K562 (cell line): ENCODE data around the gene PLPP4. TPM values are rescaled to one million over a fixed set of nuclear protein-coding genes. Genes with fewer than 3 reads are reported as not detected.

Experiments used
- ATAC-seq: fragments of 200-7000 bp; cut with Tn5 transposase; 3 replicates; pipeline ENCODE4 v1.9.1; 2020; ENCODE audit warnings: moderate library complexity
- BruUV-seq: library from RNA; stranded (reverse); fragments of 400-500 nt; replicated peaks from 2 replicates; lab custom pipeline; 2021; lab: Mats Ljungman, UMichigan
- CTCF ChIA-PET: fragments of 300-600 bp; formaldehyde crosslinking; extraction: SDS; loops from one replicate; lab custom pipeline; 2021; ENCODE audit warnings: low intra/inter-chr PET ratio; lab: Yijun Ruan, JAX
- POLR2A ChIA-PET: fragments of 300-600, 350-650 bp; sonication (Branson Sonifier 250); formaldehyde crosslinking; extraction: SDS; loops from one replicate; lab custom pipeline; 2021; ENCODE audit warnings: antibody characterized with exemption, inconsistent platforms; lab: Yijun Ruan, JAX
- DNase-seq, 4 experiments: peaks; one replicate each; pipeline versions ENCODE4 v3.0.0 to v3.0.0-alpha.2; 2011 to 2018; ENCODE audit warnings: low spot score in 3 of 4, mixed read lengths in 3 of 4; ENCODE audit errors: extremely low read depth in 1 of 4
- FAIRE-seq: peaks from 2 replicates; lab custom pipeline; 2011; peaks lifted over from hg19 to GRCh38; lab: Jason Lieb, UNC
- H2AFZ ChIP-seq: 2 replicates; pipeline ENCODE4 v1.6.0; 2011; ENCODE audit warnings: low read depth, low read length, control low read depth, inconsistent platforms
- H3K27ac ChIP-seq: fragments of 200-600 bp; 3 replicates; pipeline ENCODE4 v1.8.0; 2011; ENCODE audit warnings: low read depth, mild to moderate bottlenecking, control low read depth, inconsistent platforms, low read length, moderate library complexity, mixed read lengths; ENCODE audit errors: extremely low read depth
- H3K27me3 ChIP-seq, 2 experiments: fragments of 300-600 bp in 1 of 2; 2 replicates in 1 of 2; 3 replicates in 1 of 2; pipeline versions ENCODE4 v1.6.0 to v1.8.0; 2011; ENCODE audit warnings: inconsistent platforms in 2 of 2, low read length in 2 of 2, mild to moderate bottlenecking in 1 of 2, mixed read lengths in 1 of 2, moderate library complexity in 1 of 2; ENCODE audit not compliant: control insufficient read depth in 2 of 2, insufficient read depth in 2 of 2
- H3K36me3 ChIP-seq: fragments of 300-600 bp; 3 replicates; pipeline ENCODE4 v1.8.0; 2011; ENCODE audit warnings: mild to moderate bottlenecking, low read length, inconsistent platforms; ENCODE audit not compliant: control insufficient read depth, insufficient read depth
- H3K4me1 ChIP-seq, 2 experiments: fragments of 200-600 bp in 1 of 2; replicated peaks in 1 of 2; 2 replicates in 1 of 2; 3 replicates in 1 of 2; pipeline versions ENCODE4 v1.5.1 to v1.8.0; 2011; ENCODE audit warnings: inconsistent platforms in 2 of 2, low read length in 2 of 2, mild to moderate bottlenecking in 1 of 2, mixed read lengths in 1 of 2, moderate library complexity in 1 of 2; ENCODE audit not compliant: control insufficient read depth in 2 of 2, insufficient read depth in 2 of 2
- H3K4me2 ChIP-seq: 2 replicates; pipeline ENCODE4 v1.6.1; 2011; ENCODE audit warnings: low read length, control low read depth, inconsistent platforms, mixed read lengths; ENCODE audit not compliant: insufficient read depth
- H3K4me3 ChIP-seq: fragments of 200-600 bp; sonication (generic), shearing (Covaris generic); 2 replicates; pipeline ENCODE4 v1.5.1; 2016; ENCODE audit warnings: control low read depth, inconsistent platforms
- H3K79me2 ChIP-seq: fragments of 200-600 bp; 3 replicates; pipeline ENCODE4 v1.8.0; 2011; ENCODE audit warnings: low read length, inconsistent platforms; ENCODE audit not compliant: control insufficient read depth, insufficient read depth
- H3K9ac ChIP-seq, 2 experiments: 2 replicates each; pipeline versions ENCODE4 v1.6.0 to v1.6.1; 2011; ENCODE audit warnings: low read depth in 2 of 2, low read length in 2 of 2, control low read depth in 1 of 2, inconsistent platforms in 1 of 2, mild to moderate bottlenecking in 1 of 2, mixed read lengths in 1 of 2; ENCODE audit not compliant: insufficient read depth in 1 of 2
- H3K9me1 ChIP-seq: one replicate; pipeline ENCODE4 v1.6.0; 2011; ENCODE audit warnings: inconsistent platforms, mild to moderate bottlenecking, low read length, moderate library complexity; ENCODE audit not compliant: control insufficient read depth, insufficient read depth
- H3K9me3 ChIP-seq: replicated peaks from 2 replicates; pipeline ENCODE4 v1.5.1; 2011; ENCODE audit warnings: low read depth, low read length, inconsistent platforms; ENCODE audit not compliant: control insufficient read depth, insufficient read depth
- H4K20me1 ChIP-seq: replicated peaks from 2 replicates; pipeline ENCODE4 v1.6.1; 2011; ENCODE audit warnings: low read length, inconsistent platforms, mixed read lengths; ENCODE audit not compliant: control insufficient read depth, insufficient read depth
- RCOR1 ChIP-seq, 2 experiments: IDR thresholded peaks; 2 replicates each; pipeline ENCODE4 v1.6.1; 2012; ENCODE audit warnings: low read depth in 2 of 2, low read length in 2 of 2, borderline replicate concordance in 1 of 2, improper control_type of control experiment in 1 of 2
- RFX5 ChIP-seq: IDR thresholded peaks from 2 replicates; pipeline ENCODE4 v1.6.1; 2011; ENCODE audit warnings: low read depth, mild to moderate bottlenecking, improper control_type of control experiment, low read length
- SRF ChIP-seq, 2 experiments: fragments of 250-450, 450-650 bp in 1 of 2; sonication (Bioruptor Pico) in 1 of 2; sonication (generic) in 1 of 2; formaldehyde crosslinking; IDR thresholded peaks; 2 replicates each; pipeline versions ENCODE4 v1.5.0 to v1.5.1; 2020 to 2022; ENCODE audit warnings: mild to moderate bottlenecking in 1 of 2, missing genetic modification reagents in 1 of 2
- ZNF253 ChIP-seq: fragments of 250-450 bp; sonication (Bioruptor Pico); conservative IDR thresholded peaks from 2 replicates; pipeline ENCODE4 v1.6.1; 2021; ENCODE audit warnings: mild to moderate bottlenecking
- ZNF3 ChIP-seq: fragments of 250-450 bp; sonication (Bioruptor Pico); IDR thresholded peaks from 2 replicates; pipeline ENCODE4 v1.5.0; 2021; ENCODE audit warnings: mild to moderate bottlenecking, moderate library complexity
- WGBS: fragments of 100-300 bp; shearing (Covaris generic); methylation state at CpG from one replicate; pipeline ENCODE4 v1.1.6; 2016; ENCODE audit warnings: low coverage, mixed read lengths; ENCODE audit not compliant: insufficient coverage; ENCODE audit errors: missing lambda C conversion rate; 5-methylcytosine and 5-hydroxymethylcytosine counted together
- in situ Hi-C: fragments of 300-500 bp; cut with MboI; formaldehyde crosslinking; loops from 4 replicates; pipeline ENCODE4 v1.15.0; 2018; ENCODE audit warnings: inconsistent platforms, mixed read lengths
- intact Hi-C: fragments of 100-400 bp; cut with micrococcal nuclease; formaldehyde crosslinking; loops from 2 replicates; pipeline ENCODE4 v1.14.2; 2022
- polyA plus RNA-seq, 8 experiments: library from polyadenylated mRNA; depleted of rRNA in 4 of 8; stranded (reverse) in 5 of 8; unstranded in 3 of 8; fragments of >200 nt; fragmentation: Nextera tagmentation in 2 of 8; fragmentation: Illumina TruSeq in 1 of 8; extraction: Ambion mirVana in 2 of 8; extraction: Trizol in 1 of 8; gene quantifications; 2 replicates each; pipeline versions ENCODE4 v1.2.1 to v1.2.3, GENCODE V29; 2011 to 2014; ENCODE audit warnings: inconsistent platforms in 1 of 8, missing spikeins in 1 of 8
- total RNA-seq, 7 experiments: library from RNA; depleted of rRNA in 6 of 7; stranded (reverse); fragments of >200 nt in 6 of 7; fragmentation: Illumina TruSeq in 2 of 7; extraction: Trizol in 2 of 7; gene quantifications; 2 replicates each; pipeline versions ENCODE4 v1.2.1 to v1.2.3, GENCODE V29; 2011 to 2021; ENCODE audit warnings: low replicate concordance in 1 of 7
- TF ChIP-seq, protein P1 (sequence below): fragments of 450-650 bp; IDR thresholded peaks from 2 replicates; pipeline ENCODE4 v1.6.1; 2017; ENCODE audit warnings: antibody characterized with exemption, mild to moderate bottlenecking
- TF ChIP-seq, protein P2 (sequence below): fragments of 450-650 bp; formaldehyde crosslinking; IDR thresholded peaks from 2 replicates; pipeline ENCODE4 v1.4.0; 2022; ENCODE audit warnings: missing genetic modification characterization
- TF ChIP-seq, protein P3 (sequence below): sonication (generic); formaldehyde crosslinking; IDR thresholded peaks from 2 replicates; pipeline ENCODE4 v1.4.0; 2020; ENCODE audit warnings: mild to moderate bottlenecking, missing genetic modification reagents
- TF ChIP-seq, protein P4 (sequence below), 2 experiments: fragments of 450-650 bp; conservative IDR thresholded peaks; 2 replicates each; pipeline ENCODE4 v1.6.1; 2017; ENCODE audit warnings: mild to moderate bottlenecking in 2 of 2, moderate library complexity in 2 of 2

Gene PLPP4
- total and polyA plus RNA-seq, 9 of the 15 experiments (the other 6 are each of a cell fraction or from before 2014, with no cell fraction given), result 0.08 TPM; not detected in 8

DNA sequence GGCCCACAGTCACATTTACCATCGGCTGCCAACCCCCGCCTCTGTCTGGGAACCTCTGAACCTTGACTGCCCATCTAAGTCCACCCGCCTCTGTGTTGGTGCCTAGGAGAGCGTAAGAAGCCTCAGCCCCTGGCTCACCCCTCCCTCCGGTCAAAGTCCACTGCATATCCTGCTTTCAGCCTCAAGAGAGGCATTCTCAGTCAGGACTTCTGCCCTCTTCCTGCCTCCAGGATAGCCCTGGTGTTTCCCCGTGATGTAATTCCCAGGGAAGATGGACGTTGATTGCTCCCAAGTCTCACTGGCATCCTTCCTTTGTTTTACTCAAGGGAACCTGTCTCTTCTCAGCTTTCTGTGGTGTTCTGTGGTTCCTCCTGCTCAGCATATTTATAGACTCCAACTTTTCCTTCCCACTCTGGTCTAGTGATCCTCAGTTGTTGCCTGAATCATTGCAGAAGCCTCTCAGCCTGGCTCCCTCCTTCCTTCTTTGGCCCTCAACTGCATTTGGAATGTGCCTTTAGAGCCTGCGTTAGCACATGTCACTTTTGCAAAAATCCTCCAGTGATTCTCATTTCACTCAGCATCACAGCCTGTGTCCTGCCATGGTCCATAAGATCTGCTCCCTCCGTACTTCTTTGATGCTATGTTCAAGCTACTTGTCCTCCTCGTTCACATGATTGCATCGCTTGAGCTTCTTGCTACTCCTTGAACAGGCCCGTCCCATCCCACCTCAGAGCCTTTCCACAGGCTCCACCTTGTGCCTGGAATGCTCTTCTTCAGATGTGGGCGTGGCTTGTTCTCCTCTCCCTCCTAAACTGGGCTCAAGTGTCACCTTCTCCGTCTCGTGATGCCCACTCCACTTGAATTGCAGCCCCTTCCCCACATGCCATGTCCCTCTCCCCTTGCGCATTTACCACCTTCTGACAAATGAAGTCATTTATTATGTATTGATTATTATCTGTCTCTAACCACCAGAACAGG lies 124.2 kb downstream of the PLPP4 start (continued):
- TF ChIP-seq, protein P1, sequence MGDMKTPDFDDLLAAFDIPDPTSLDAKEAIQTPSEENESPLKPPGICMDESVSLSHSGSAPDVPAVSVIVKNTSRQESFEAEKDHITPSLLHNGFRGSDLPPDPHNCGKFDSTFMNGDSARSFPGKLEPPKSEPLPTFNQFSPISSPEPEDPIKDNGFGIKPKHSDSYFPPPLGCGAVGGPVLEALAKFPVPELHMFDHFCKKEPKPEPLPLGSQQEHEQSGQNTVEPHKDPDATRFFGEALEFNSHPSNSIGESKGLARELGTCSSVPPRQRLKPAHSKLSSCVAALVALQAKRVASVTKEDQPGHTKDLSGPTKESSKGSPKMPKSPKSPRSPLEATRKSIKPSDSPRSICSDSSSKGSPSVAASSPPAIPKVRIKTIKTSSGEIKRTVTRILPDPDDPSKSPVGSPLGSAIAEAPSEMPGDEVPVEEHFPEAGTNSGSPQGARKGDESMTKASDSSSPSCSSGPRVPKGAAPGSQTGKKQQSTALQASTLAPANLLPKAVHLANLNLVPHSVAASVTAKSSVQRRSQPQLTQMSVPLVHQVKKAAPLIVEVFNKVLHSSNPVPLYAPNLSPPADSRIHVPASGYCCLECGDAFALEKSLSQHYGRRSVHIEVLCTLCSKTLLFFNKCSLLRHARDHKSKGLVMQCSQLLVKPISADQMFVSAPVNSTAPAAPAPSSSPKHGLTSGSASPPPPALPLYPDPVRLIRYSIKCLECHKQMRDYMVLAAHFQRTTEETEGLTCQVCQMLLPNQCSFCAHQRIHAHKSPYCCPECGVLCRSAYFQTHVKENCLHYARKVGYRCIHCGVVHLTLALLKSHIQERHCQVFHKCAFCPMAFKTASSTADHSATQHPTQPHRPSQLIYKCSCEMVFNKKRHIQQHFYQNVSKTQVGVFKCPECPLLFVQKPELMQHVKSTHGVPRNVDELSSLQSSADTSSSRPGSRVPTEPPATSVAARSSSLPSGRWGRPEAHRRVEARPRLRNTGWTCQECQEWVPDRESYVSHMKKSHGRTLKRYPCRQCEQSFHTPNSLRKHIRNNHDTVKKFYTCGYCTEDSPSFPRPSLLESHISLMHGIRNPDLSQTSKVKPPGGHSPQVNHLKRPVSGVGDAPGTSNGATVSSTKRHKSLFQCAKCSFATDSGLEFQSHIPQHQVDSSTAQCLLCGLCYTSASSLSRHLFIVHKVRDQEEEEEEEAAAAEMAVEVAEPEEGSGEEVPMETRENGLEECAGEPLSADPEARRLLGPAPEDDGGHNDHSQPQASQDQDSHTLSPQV, result no peak
- no peak for TF ChIP-seq RFX5

DNA sequence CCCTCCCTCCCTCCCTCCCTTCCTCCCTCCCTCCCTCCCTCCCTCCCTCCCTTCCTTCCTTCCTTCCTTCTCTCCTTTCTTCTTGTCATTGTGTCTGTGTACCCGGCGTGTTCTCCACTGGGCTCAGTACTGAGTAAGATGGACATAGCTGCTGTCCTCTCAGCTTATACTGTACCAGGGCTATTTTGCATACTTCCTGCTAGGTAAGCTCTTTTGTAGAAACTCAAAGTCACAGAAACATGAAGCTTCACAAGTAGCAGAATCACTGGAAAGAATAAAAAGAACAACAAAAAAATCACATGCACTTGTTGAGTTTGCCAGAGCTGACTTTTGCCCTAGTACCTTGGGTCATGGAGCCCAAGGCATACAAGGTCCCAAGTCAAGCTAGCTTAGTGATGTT lies 125.7 kb downstream of the PLPP4 start:
- in situ Hi-C loops, result no loop called here
- TF ChIP-seq, protein P2, sequence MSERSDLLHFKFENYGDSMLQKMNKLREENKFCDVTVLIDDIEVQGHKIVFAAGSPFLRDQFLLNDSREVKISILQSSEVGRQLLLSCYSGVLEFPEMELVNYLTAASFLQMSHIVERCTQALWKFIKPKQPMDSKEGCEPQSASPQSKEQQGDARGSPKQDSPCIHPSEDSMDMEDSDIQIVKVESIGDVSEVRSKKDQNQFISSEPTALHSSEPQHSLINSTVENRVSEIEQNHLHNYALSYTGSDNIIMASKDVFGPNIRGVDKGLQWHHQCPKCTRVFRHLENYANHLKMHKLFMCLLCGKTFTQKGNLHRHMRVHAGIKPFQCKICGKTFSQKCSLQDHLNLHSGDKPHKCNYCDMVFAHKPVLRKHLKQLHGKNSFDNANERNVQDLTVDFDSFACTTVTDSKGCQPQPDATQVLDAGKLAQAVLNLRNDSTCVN, result no peak
- TF ChIP-seq SRF (CRISPR knock-in tag; IDR thresholded peaks at IDR 0.05) (no peak), RCOR1 (IDR thresholded peaks at IDR 0.05; ENCODE audit: borderline replicate concordance in 1 of 2, low read depth in 2 of 2, low read length in 2 of 2) (no peak), ZNF3 (CRISPR knock-in tag) (no peak), ZNF253 (no peak)
- TF ChIP-seq, protein P3, sequence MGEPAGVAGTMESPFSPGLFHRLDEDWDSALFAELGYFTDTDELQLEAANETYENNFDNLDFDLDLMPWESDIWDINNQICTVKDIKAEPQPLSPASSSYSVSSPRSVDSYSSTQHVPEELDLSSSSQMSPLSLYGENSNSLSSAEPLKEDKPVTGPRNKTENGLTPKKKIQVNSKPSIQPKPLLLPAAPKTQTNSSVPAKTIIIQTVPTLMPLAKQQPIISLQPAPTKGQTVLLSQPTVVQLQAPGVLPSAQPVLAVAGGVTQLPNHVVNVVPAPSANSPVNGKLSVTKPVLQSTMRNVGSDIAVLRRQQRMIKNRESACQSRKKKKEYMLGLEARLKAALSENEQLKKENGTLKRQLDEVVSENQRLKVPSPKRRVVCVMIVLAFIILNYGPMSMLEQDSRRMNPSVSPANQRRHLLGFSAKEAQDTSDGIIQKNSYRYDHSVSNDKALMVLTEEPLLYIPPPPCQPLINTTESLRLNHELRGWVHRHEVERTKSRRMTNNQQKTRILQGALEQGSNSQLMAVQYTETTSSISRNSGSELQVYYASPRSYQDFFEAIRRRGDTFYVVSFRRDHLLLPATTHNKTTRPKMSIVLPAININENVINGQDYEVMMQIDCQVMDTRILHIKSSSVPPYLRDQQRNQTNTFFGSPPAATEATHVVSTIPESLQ (CRISPR knock-in tag), result no peak
- TF ChIP-seq, protein P4, sequence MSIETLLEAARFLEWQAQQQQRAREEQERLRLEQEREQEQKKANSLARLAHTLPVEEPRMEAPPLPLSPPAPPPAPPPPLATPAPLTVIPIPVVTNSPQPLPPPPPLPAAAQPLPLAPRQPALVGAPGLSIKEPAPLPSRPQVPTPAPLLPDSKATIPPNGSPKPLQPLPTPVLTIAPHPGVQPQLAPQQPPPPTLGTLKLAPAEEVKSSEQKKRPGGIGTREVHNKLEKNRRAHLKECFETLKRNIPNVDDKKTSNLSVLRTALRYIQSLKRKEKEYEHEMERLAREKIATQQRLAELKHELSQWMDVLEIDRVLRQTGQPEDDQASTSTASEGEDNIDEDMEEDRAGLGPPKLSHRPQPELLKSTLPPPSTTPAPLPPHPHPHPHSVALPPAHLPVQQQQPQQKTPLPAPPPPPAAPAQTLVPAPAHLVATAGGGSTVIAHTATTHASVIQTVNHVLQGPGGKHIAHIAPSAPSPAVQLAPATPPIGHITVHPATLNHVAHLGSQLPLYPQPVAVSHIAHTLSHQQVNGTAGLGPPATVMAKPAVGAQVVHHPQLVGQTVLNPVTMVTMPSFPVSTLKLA (conservative IDR thresholded peaks at IDR 0.05), result no peak

More for the DNA sequence above, 125.7 kb downstream of the PLPP4 start:
- Histone ChIP-seq H3K9ac (no peak overlapping the region), H4K20me1 (no peaks in the 10 kb centered on the region), H3K36me3 (no peaks in the 10 kb centered on the region), H3K79me2 (no peaks in the 10 kb centered on the region), H3K9me3 (no peaks in the 10 kb centered on the region), H3K4me3 (no peak overlapping the region), H3K4me1 (no peaks in the 10 kb centered on the region), H2AFZ (no peak overlapping the region), H3K9me1 (no peaks in the 10 kb centered on the region), H3K27ac (no peak overlapping the region), H3K27me3 (no peaks in the 10 kb centered on the region), H3K4me2 (no peak overlapping the region)
- intact Hi-C loops, result no loop called here
- no peak for FAIRE-seq
- CTCF ChIA-PET, result no interaction called here
- WGBS, result 0% methylated on average over 1 of the region's 2 CpGs
- BruUV-seq, result no TSS peak
- no peak for DNase-seq
- ATAC-seq, result no peak
- POLR2A ChIA-PET, result no interaction called here
